Stimulated activated CD4-positive, alpha-beta T cell treated with anti-CD3 and anti-CD28 coated beads, Interleukin-15, amount 100 ng/mL, for 1 hour (primary cell): ENCODE results near the gene FKBP15.
"Not testable (repeated sequence)": the region's sequence is repeated elsewhere in the genome, so short reads cannot be mapped to it uniquely, and the experiment has no call there.

Experiments
- DNase-seq, 2 donors: peaks; one replicate each; pipeline ENCODE4 v3.0.0-alpha.2; 2020; ENCODE audit warnings: low read depth in 1 of 2, low spot score in 1 of 2

The FKBP15 gene

GRCh38 chr9:113150670-113151611, 70.1 kb downstream of the FKBP15 start, which contains the start of gene SLC31A2:
SLC31A2 (plus strand) TSS chr9:113151007; CDS start chr9:113151075, 68 bp downstream.
- DNase-seq: peak; percentile 69 to 86

- not testable (repeated sequence) for DNase-seq
Observed at GRCh38 chr9:113149561-113149960, 71.5 kb downstream of the FKBP15 start.

- DNase-seq: no peak
Observed at GRCh38 chr9:113148781-113149510, 72.1 kb downstream of the FKBP15 start.

- no peak for DNase-seq
Observed at GRCh38 chr9:113148372-113148705, 72.7 kb downstream of the FKBP15 start.

- DNase-seq: no peak
Observed at GRCh38 chr9:113143432-113144227, 77.4 kb downstream of the FKBP15 start.

GRCh38 chr9:113140896-113141295, 80.2 kb downstream of the FKBP15 start:
- DNase-seq: not testable (repeated sequence)

GRCh38 chr9:113139953-113140352, 81.1 kb downstream of the FKBP15 start:
- DNase-seq: no peak

GRCh38 chr9:113139225-113139829, 81.8 kb downstream of the FKBP15 start:
- DNase-seq: no peak

GRCh38 chr9:113138760-113139159, 82.3 kb downstream of the FKBP15 start:
- DNase-seq: no peak

- DNase-seq: no peak
Observed at GRCh38 chr9:113137196-113138168, 83.6 kb downstream of the FKBP15 start.

- no peak for DNase-seq
Observed at GRCh38 chr9:113131689-113132151, 89.4 kb downstream of the FKBP15 start.

GRCh38 chr9:113129884-113130283, 91.2 kb downstream of the FKBP15 start:
- DNase-seq: no peak

GRCh38 chr9:113129466-113129865, 91.6 kb downstream of the FKBP15 start:
- no peak for DNase-seq

- DNase-seq: no peak
Observed at GRCh38 chr9:113125386-113126035, 95.6 kb downstream of the FKBP15 start.

GRCh38 chr9:113118829-113119228, 102.2 kb downstream of the FKBP15 start:
- DNase-seq: not testable (repeated sequence)
